ENCODE measurements around the gene IDH2. TPM values are rescaled to one million over a fixed set of nuclear protein-coding genes. Genes with fewer than 3 reads are reported as not detected.

The IDH2 gene
- total RNA-seq, 1 experiment from 2014 or later, result 48.1 TPM

DNA sequence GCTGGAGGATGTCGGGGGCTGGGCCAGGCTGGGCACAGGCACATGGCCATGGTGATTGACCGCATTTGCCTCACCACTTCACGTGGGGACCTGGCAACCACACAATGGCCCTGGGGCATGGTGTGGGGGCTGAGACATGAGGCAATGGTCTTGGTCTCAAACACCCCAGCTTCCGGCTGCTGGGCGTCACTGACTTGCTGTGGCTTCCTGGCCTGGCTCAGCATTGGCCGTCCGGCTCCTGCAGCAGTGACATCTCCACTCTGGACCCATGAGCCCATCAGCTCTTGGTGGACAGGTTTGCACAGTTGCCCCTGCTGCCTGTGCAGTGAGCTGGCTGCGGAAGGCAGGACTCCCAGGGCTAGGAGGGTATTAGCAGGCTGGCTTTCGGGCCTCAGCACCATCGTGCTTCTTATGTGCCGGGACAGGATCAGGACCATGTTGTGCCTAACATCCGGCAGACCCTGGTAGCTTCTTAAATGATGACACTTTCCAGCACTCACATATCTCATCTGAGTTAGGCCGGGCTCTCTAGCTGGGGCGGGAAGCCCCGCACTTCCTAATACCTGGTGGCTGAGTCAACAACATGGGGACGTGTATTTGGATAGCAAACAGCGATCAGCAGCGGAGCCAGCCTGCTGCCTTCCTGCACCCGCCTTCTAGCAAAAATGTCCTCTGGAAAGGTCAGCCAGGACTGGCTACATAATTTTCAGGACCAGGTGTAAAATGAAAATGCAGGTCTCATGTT, 67.0 kb downstream of the IDH2 start:
- Histone ChIP-seq H2AFZ (ENCODE audit: low read depth, low read length, poor library complexity, severe bottlenecking) (no peak overlapping the region), H3K9ac (ENCODE audit: low read length) (0 out of 2 replicates have a peak overlapping the region, but pooled peaks have one; percentile 2), H3K4me1 (ENCODE audit: control insufficient read depth in 1 of 2, insufficient read depth in 2 of 2, low read length in 2 of 2) (peaks cover 7 to 44% of the 10 kb centered on the region in 2 experiments), H3K4me2 (ENCODE audit: low read length) (peak overlapping the region; percentile 53), H3K9me3 (ENCODE audit: control insufficient read depth in 1 of 2, insufficient read depth in 1 of 2, low read depth in 1 of 2, low read length in 2 of 2) (no peaks in the 10 kb centered on the region), H3K36me3 (ENCODE audit: control insufficient read depth in 1 of 2, insufficient read depth in 2 of 2, low read length in 2 of 2) (no peaks in the 10 kb centered on the region), H3K4me3 (replicated peaks in 1 of 2; ENCODE audit: low read depth in 1 of 2, low read length in 2 of 2) (no peak overlapping the region; a peak in 1 of 4 replicates), H3K27me3 (ENCODE audit: insufficient read depth, low read length) (no peaks in the 10 kb centered on the region), H3K9me2 (ENCODE audit: insufficient read depth) (no peaks in the 10 kb centered on the region), H4K20me1 (ENCODE audit: insufficient read depth) (no peaks in the 10 kb centered on the region), H3K27ac (ENCODE audit: low read depth, low read length) (no peak overlapping the region; the same call in 1 of the 2 replicates), H3K79me2 (ENCODE audit: insufficient read depth, low read length) (no peaks in the 10 kb centered on the region)
- ChIA-PET RAD21 (ENCODE audit: low non-redundant PET in 1 of 2, low total read pairs in 2 of 2, uncharacterized antibody in 2 of 2, unreplicated experiment in 2 of 2) (no interaction called here), POLR2A (no interaction called here), CTCF (no interaction called here)
- ATAC-seq (peak; percentile 52), DNase-seq (ENCODE audit: low read depth, low spot score) (no peak)
- no TSS peak for BruUV-seq (replicated peaks)
- TF ChIP-seq YY1 (IDR thresholded peaks at IDR 0.05; ENCODE audit: extremely low read depth, insufficient replicate concordance, low read depth, low read length) (no peak), EZH2 (IDR thresholded peaks at IDR 0.05) (no peak), CTCF (IDR thresholded peaks at IDR 0.05 in 2 of 3, conservative IDR thresholded peaks at IDR 0.05 in 1 of 3; ENCODE audit: borderline replicate concordance in 1 of 3, insufficient read depth in 1 of 3, low read depth in 2 of 3, low read length in 2 of 3) (no peak), ZNF274 (IDR thresholded peaks at IDR 0.05; ENCODE audit: low read depth, low read length) (no peak), JUND (IDR thresholded peaks at IDR 0.05) (no peak), CEBPB (IDR thresholded peaks at IDR 0.05; ENCODE audit: low read depth) (no peak), REST (IDR thresholded peaks at IDR 0.05; ENCODE audit: low read depth) (no peak)
- TF ChIP-seq, protein P1, sequence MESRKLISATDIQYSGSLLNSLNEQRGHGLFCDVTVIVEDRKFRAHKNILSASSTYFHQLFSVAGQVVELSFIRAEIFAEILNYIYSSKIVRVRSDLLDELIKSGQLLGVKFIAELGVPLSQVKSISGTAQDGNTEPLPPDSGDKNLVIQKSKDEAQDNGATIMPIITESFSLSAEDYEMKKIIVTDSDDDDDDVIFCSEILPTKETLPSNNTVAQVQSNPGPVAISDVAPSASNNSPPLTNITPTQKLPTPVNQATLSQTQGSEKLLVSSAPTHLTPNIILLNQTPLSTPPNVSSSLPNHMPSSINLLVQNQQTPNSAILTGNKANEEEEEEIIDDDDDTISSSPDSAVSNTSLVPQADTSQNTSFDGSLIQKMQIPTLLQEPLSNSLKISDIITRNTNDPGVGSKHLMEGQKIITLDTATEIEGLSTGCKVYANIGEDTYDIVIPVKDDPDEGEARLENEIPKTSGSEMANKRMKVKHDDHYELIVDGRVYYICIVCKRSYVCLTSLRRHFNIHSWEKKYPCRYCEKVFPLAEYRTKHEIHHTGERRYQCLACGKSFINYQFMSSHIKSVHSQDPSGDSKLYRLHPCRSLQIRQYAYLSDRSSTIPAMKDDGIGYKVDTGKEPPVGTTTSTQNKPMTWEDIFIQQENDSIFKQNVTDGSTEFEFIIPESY (IDR thresholded peaks at IDR 0.05; ENCODE audit: extremely low read depth, insufficient replicate concordance, low read length), result no peak
- intact Hi-C loops (cut with micrococcal nuclease), result no loop called here
